H1 (cell line): ENCODE results near the gene ARL6IP1. TPM values are rescaled to one million over a fixed set of nuclear protein-coding genes. Genes with fewer than 3 reads are reported as not detected.
A peak's percentile ranks its signal among the peaks of the same experiment; 100 is the strongest.

Source experiments
- CTCF ChIA-PET: fragments of 300-600 bp; sonication (Branson Sonifier 250); formaldehyde crosslinking; loops from one replicate; lab custom pipeline; 2021; ENCODE audit not compliant: partially characterized antibody; lab: Charles Lee
- POLR2A ChIA-PET: fragments of 300-600 bp; sonication (Branson Sonifier 250); formaldehyde crosslinking; loops from one replicate; lab custom pipeline; 2021; ENCODE audit warnings: inconsistent platforms; ENCODE audit not compliant: partially characterized antibody; lab: Charles Lee
- DNase-seq, 2 experiments: peaks; one replicate each; pipeline versions ENCODE4 v3.0.0 to v3.0.0-alpha.2; 2010 to 2022; ENCODE audit warnings: low spot score in 2 of 2, low read depth in 1 of 2, mixed read lengths in 1 of 2
- FAIRE-seq: peaks from 2 replicates; lab custom pipeline; 2011; peaks lifted over from hg19 to GRCh38; lab: Jason Lieb, UNC
- H2AFZ ChIP-seq: 2 replicates; pipeline ENCODE4 v1.8.1; 2012; ENCODE audit warnings: low read length, inconsistent platforms
- H2AK5ac ChIP-seq: 2 replicates; pipeline ENCODE4 v1.6.1; 2013; ENCODE audit warnings: low read depth, low read length
- H2BK120ac ChIP-seq: replicated peaks from 2 replicates; pipeline ENCODE3; 2013; ENCODE audit warnings: low read depth, low read length, inconsistent platforms
- H2BK12ac ChIP-seq: 2 replicates; pipeline ENCODE4 v1.6.1; 2013; ENCODE audit warnings: low read depth, low read length
- H2BK15ac ChIP-seq: 2 replicates; pipeline ENCODE4 v1.6.1; 2013; ENCODE audit warnings: low read length
- H2BK20ac ChIP-seq: 2 replicates; pipeline ENCODE4 v1.6.1; 2013; ENCODE audit warnings: low read length
- H2BK5ac ChIP-seq: 2 replicates; pipeline ENCODE4 v1.6.1; 2013; ENCODE audit warnings: low read depth, low read length
- H3K14ac ChIP-seq: 2 replicates; pipeline ENCODE4 v1.6.1; 2013; ENCODE audit warnings: inconsistent platforms; ENCODE audit not compliant: insufficient read length
- H3K18ac ChIP-seq: 2 replicates; pipeline ENCODE4 v1.6.1; 2013; ENCODE audit warnings: low read length; ENCODE audit errors: extremely low read depth
- H3K23ac ChIP-seq: 2 replicates; pipeline ENCODE4 v1.6.1; 2013; ENCODE audit warnings: inconsistent platforms; ENCODE audit not compliant: insufficient read length
- H3K23me2 ChIP-seq: 2 replicates; pipeline ENCODE4 v1.6.1; 2013; ENCODE audit warnings: low read depth, low read length
- H3K27ac ChIP-seq: 2 replicates; pipeline ENCODE4 v1.6.1; 2011; ENCODE audit warnings: low read depth, low read length, inconsistent platforms
- H3K27me3 ChIP-seq, 4 experiments: replicated peaks in 1 of 4; 1 replicate in 1 of 4; 2 replicates in 3 of 4; pipeline versions ENCODE4 v1.6.1 to v1.8.1; 2011 to 2013; ENCODE audit warnings: low read length in 3 of 4, mild to moderate bottlenecking in 3 of 4, inconsistent platforms in 2 of 4, mixed read lengths in 2 of 4, moderate library complexity in 1 of 4; ENCODE audit not compliant: control insufficient read depth in 3 of 4, insufficient read depth in 3 of 4; ENCODE audit errors: extremely low read depth in 1 of 4
- H3K36me3 ChIP-seq, 4 experiments: 2 replicates each; pipeline versions ENCODE4 v1.6.1 to v1.8.1; 2011 to 2013; ENCODE audit warnings: mild to moderate bottlenecking in 4 of 4, low read length in 3 of 4, moderate library complexity in 2 of 4, control low read depth in 1 of 4, inconsistent platforms in 1 of 4; ENCODE audit not compliant: insufficient read depth in 4 of 4, control insufficient read depth in 2 of 4
- H3K4ac ChIP-seq: replicated peaks from 2 replicates; pipeline ENCODE3; 2013; ENCODE audit warnings: low read length, low read depth, mixed read lengths, inconsistent platforms; ENCODE audit not compliant: insufficient read length
- H3K4me1 ChIP-seq, 4 experiments: replicated peaks in 1 of 4; 1 replicate in 1 of 4; 2 replicates in 3 of 4; pipeline versions ENCODE4 v1.6.1 to v1.8.1; 2011 to 2013; ENCODE audit warnings: low read length in 3 of 4, inconsistent platforms in 2 of 4, mixed read lengths in 1 of 4; ENCODE audit not compliant: insufficient read depth in 4 of 4, control insufficient read depth in 3 of 4
- H3K4me2 ChIP-seq, 2 experiments: 2 replicates each; pipeline versions ENCODE4 v1.6.1 to v1.8.1; 2011 to 2013; ENCODE audit warnings: low read depth in 2 of 2, low read length in 2 of 2, control low read depth in 1 of 2, inconsistent platforms in 1 of 2, mild to moderate bottlenecking in 1 of 2; ENCODE audit not compliant: insufficient read depth in 1 of 2
- H3K4me3 ChIP-seq, 4 experiments: fragments of 200-600, 300-600 bp in 1 of 4; sonication (generic), shearing (Covaris generic), sonication (Bioruptor Twin) in 1 of 4; 2 replicates each; pipeline versions ENCODE4 v1.5.1 to v1.8.1; 2011 to 2016; ENCODE audit warnings: low read length in 4 of 4, low read depth in 3 of 4, control low read depth in 2 of 4, inconsistent platforms in 2 of 4, mild to moderate bottlenecking in 2 of 4, mixed read lengths in 1 of 4, moderate library complexity in 1 of 4; ENCODE audit not compliant: insufficient read depth in 2 of 4; ENCODE audit errors: extremely low read depth in 1 of 4
- H3K56ac ChIP-seq: replicated peaks from 2 replicates; pipeline ENCODE3; 2013; ENCODE audit warnings: low read depth, mild to moderate bottlenecking, mixed read lengths, low read length, inconsistent platforms; ENCODE audit not compliant: insufficient read length
- H3K79me1 ChIP-seq: 2 replicates; pipeline ENCODE4 v1.6.1; 2013; ENCODE audit warnings: low read depth, low read length, control low read depth
- H3K79me2 ChIP-seq, 2 experiments: 2 replicates each; pipeline versions ENCODE4 v1.6.1 to v1.8.1; 2012 to 2013; ENCODE audit warnings: low read length in 2 of 2, mild to moderate bottlenecking in 2 of 2, inconsistent platforms in 1 of 2; ENCODE audit not compliant: insufficient read depth in 2 of 2, control insufficient read depth in 1 of 2
- H3K9ac ChIP-seq, 4 experiments: replicated peaks in 1 of 4; 1 replicate in 1 of 4; 2 replicates in 3 of 4; pipeline versions ENCODE4 v1.6.1 to v1.8.1; 2011 to 2013; ENCODE audit warnings: low read depth in 3 of 4, low read length in 3 of 4, control low read depth in 2 of 4, mild to moderate bottlenecking in 2 of 4, moderate library complexity in 2 of 4, inconsistent platforms in 1 of 4; ENCODE audit errors: extremely low read depth in 1 of 4
- H3K9me3 ChIP-seq, 2 experiments: 2 replicates each; pipeline versions ENCODE4 v1.6.1 to v1.8.1; 2012 to 2013; ENCODE audit warnings: mild to moderate bottlenecking in 2 of 2, moderate library complexity in 2 of 2, control low read depth in 1 of 2, inconsistent platforms in 1 of 2, low read depth in 1 of 2, low read length in 1 of 2, mixed read lengths in 1 of 2; ENCODE audit not compliant: insufficient read depth in 2 of 2
- H4K20me1 ChIP-seq, 2 experiments: replicated peaks in 1 of 2; 2 replicates each; pipeline versions ENCODE3 to v1.8.1; 2011 to 2013; ENCODE audit warnings: inconsistent platforms in 2 of 2, low read length in 2 of 2, mild to moderate bottlenecking in 1 of 2; ENCODE audit not compliant: insufficient read depth in 2 of 2, control insufficient read depth in 1 of 2
- H4K5ac ChIP-seq: 2 replicates; pipeline ENCODE4 v1.6.1; 2013; ENCODE audit warnings: low read length, low read depth, mixed read lengths, inconsistent platforms; ENCODE audit not compliant: insufficient read length
- H4K8ac ChIP-seq: 2 replicates; pipeline ENCODE4 v1.8.0; 2013; ENCODE audit warnings: mild to moderate bottlenecking, moderate library complexity, low read length, inconsistent platforms; ENCODE audit not compliant: insufficient read depth; ENCODE audit errors: extremely low read depth
- H4K91ac ChIP-seq: replicated peaks from 2 replicates; pipeline ENCODE3; 2013; ENCODE audit warnings: low read length, mixed read lengths, inconsistent platforms; ENCODE audit not compliant: insufficient read length
- E2F6 ChIP-seq: IDR thresholded peaks from 2 replicates; pipeline ENCODE4 v1.6.1; 2012; ENCODE audit warnings: inconsistent platforms
- JUN ChIP-seq: IDR thresholded peaks from 2 replicates; pipeline ENCODE4 v1.6.1; 2011; ENCODE audit warnings: low read depth, mild to moderate bottlenecking, improper control_type of control experiment, low read length
- SIX5 ChIP-seq: IDR thresholded peaks from 2 replicates; pipeline ENCODE4 v1.6.1; 2011; ENCODE audit warnings: mild to moderate bottlenecking, low read depth, low read length
- SP1 ChIP-seq: IDR thresholded peaks from 2 replicates; pipeline ENCODE4 v1.6.1; 2011; ENCODE audit warnings: low read depth, low read length
- TCF12 ChIP-seq: IDR thresholded peaks from 2 replicates; pipeline ENCODE4 v1.6.1; 2011; ENCODE audit warnings: low read depth, mild to moderate bottlenecking, low read length
- WGBS, 2 experiments: shearing (Covaris generic) in 1 of 2; methylation state at CpG; one replicate each; pipeline versions ENCODE4 v1.1.6 to v1.1.7; 2013 to 2015; ENCODE audit warnings: low lambda C conversion rate in 2 of 2, mixed read lengths in 2 of 2, inconsistent platforms in 1 of 2, low coverage in 1 of 2, missing lambda C conversion rate in 1 of 2; ENCODE audit not compliant: insufficient replicate concordance in 2 of 2, insufficient coverage in 1 of 2, insufficient read length in 1 of 2; ENCODE audit errors: extremely low coverage in 1 of 2, missing lambda C conversion rate in 1 of 2; 5-methylcytosine and 5-hydroxymethylcytosine counted together
- polyA plus RNA-seq, 7 experiments: library from polyadenylated mRNA; depleted of rRNA in 3 of 7; stranded (reverse) in 5 of 7; unstranded in 2 of 7; fragments of >200 nt in 5 of 7; fragments of 200-250 nt in 2 of 7; gene quantifications; 1 replicate in 5 of 7; 2 replicates in 1 of 7; 4 replicates in 1 of 7; pipeline versions ENCODE4 v1.2.1 to v1.2.3, GENCODE V29; 2011 to 2013; ENCODE audit warnings: missing spikeins in 2 of 7, mixed read lengths in 2 of 7
- total RNA-seq: library from RNA; stranded (reverse); fragmentation: NEBNext Ultra II Directional; extraction: Animal tissue kit (Norgen Biotek cat#: 25700); gene quantifications from 2 replicates; pipeline ENCODE4 v1.2.1, GENCODE V29; 2021

Gene ARL6IP1
- total and polyA plus RNA-seq, 2 of the 8 experiments (the other 6 are each of a cell fraction or from before 2014, with no cell fraction given) = 162 to 170 TPM

DNA sequence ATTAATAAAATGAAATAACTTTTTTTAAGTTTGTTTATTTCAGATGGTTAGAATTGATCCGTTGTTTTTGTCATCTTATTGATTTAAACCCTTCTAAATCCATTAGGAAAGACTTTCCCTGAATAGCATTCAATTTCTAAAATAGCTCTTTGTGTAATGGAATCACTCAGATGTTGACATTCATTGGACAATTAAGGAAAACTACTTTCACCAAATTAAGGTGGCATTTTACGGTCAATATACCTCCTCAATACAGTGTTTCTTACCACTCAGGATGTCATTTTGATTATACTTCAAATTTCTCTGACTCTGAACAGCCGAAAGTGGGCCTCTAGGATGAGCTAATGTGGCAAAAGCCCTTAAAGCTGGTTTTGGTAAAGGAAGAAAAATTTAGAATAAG lies 1.8 kb downstream of the ARL6IP1 start:
- Histone ChIP-seq H2BK15ac (no peak overlapping the region), H3K56ac (no peak overlapping the region), H2BK20ac (no peak overlapping the region), H3K23ac (no peak overlapping the region), H3K4me1 (peaks cover 0 to 5% (median 3%) of the 10 kb centered on the region in 4 experiments; a peak in 4 of 7 replicates), H2BK5ac (no peak overlapping the region), H3K36me3 (peaks cover 4 to 41% (median 12%) of the 10 kb centered on the region in 4 experiments; a peak in 7 of 8 replicates), H3K4me3 (peak overlapping the region; percentile 11 to 93 (median 76); a peak in 5 of 8 replicates), H3K27ac (no peak overlapping the region), H3K4ac (no peak overlapping the region), H4K8ac (no peak overlapping the region), H3K18ac (no peak overlapping the region), H4K91ac (no peak overlapping the region), H4K20me1 (peaks cover 3 to 4% of the 10 kb centered on the region in 2 experiments), H3K14ac (no peak overlapping the region), H3K27me3 (no peaks in the 10 kb centered on the region), H4K5ac (no peak overlapping the region), H2AFZ (no peak overlapping the region), H3K23me2 (peaks cover 3% of the 10 kb centered on the region; the same call in 1 of the 2 replicates), H3K9me3 (no peaks in the 10 kb centered on the region; a peak in 1 of 4 replicates), H2AK5ac (no peak overlapping the region), H3K79me2 (peaks cover 16 to 48% of the 10 kb centered on the region in 2 experiments), H3K79me1 (no peaks in the 10 kb centered on the region; the same call in 1 of the 2 replicates), H3K4me2 (peak overlapping the region; percentile 72 to 92), H2BK12ac (no peak overlapping the region), H3K9ac (peak overlapping the region in 1 of 4 experiments; percentile 39; a peak in 1 of 7 replicates), H2BK120ac (no peak overlapping the region)
- DNase-seq = no peak
- FAIRE-seq = no peak
- 84% methylated on average over 3 of the region's 3 CpGs; no CpG with 5 or more reads in 1 of the 2 experiments for WGBS, 2 experiments
- CTCF ChIA-PET = no interaction called here
- TF ChIP-seq E2F6 (no peak), TCF12 (no peak), SP1 (no peak), JUN (no peak), SIX5 (no peak)
- POLR2A ChIA-PET = interaction anchor here (1.1 to 14.8 kb wide), 4 partner anchors 9 to 54 kb away, joined by 3 to 503 read pairs (median 6); partner anchors contain the start of gene RPS15A
